ENCODE measurements around the gene RHOV.
A peak's percentile ranks its signal among the peaks of the same experiment; 100 is the strongest.

The RHOV gene

GRCh38 chr15:40899536-40900207, 25.6 kb upstream of the RHOV start:
- no peak for TF ChIP-seq JUND (IDR thresholded peaks at IDR 0.05; ENCODE audit: low read depth)
- in situ Hi-C loops (cut with HindIII; ENCODE audit: low pct_unique_long_range_greater_than_20kb, low sequenced_read_pairs), result no loop called here
- no peak for DNase-seq (ENCODE audit: low read depth in 1 of 2, low spot score in 1 of 2)

GRCh38 chr15:40894681-40895448, 20.8 kb upstream of the RHOV start:
- in situ Hi-C loops (cut with HindIII; ENCODE audit: low pct_unique_long_range_greater_than_20kb, low sequenced_read_pairs), result no loop called here
- TF ChIP-seq JUND (IDR thresholded peaks at IDR 0.05; ENCODE audit: low read depth), result no peak
- peak in 1 of 2 experiments; percentile 71 for DNase-seq (ENCODE audit: low read depth in 1 of 2, low spot score in 1 of 2)

- no peak for TF ChIP-seq JUND (IDR thresholded peaks at IDR 0.05; ENCODE audit: low read depth)
- in situ Hi-C loops (cut with HindIII; ENCODE audit: low pct_unique_long_range_greater_than_20kb, low sequenced_read_pairs), result no loop called here
- peak; percentile 83 to 98 for DNase-seq (ENCODE audit: low read depth in 1 of 2, low spot score in 1 of 2)
Observed at GRCh38 chr15:40893733-40894680, 20.0 kb upstream of the RHOV start, which contains the start of gene VPS18. Gene VPS18, plus strand, starts transcription at chr15:40894450. Its CDS starts 319 bp downstream, at chr15:40894769.

- in situ Hi-C loops (cut with HindIII; ENCODE audit: low pct_unique_long_range_greater_than_20kb, low sequenced_read_pairs), result no loop called here
- DNase-seq (ENCODE audit: low read depth in 1 of 2, low spot score in 1 of 2), result no peak
- TF ChIP-seq JUND (IDR thresholded peaks at IDR 0.05; ENCODE audit: low read depth), result no peak
Observed at GRCh38 chr15:40893019-40893670, 19.1 kb upstream of the RHOV start.

- DNase-seq (ENCODE audit: low read depth in 1 of 2, low spot score in 1 of 2), result no peak
- in situ Hi-C loops (cut with HindIII; ENCODE audit: low pct_unique_long_range_greater_than_20kb, low sequenced_read_pairs), result no loop called here
- TF ChIP-seq JUND (IDR thresholded peaks at IDR 0.05; ENCODE audit: low read depth), result no peak
Observed at GRCh38 chr15:40892447-40893012, 18.5 kb upstream of the RHOV start.

- in situ Hi-C loops (cut with HindIII; ENCODE audit: low pct_unique_long_range_greater_than_20kb, low sequenced_read_pairs), result no loop called here
- no peak for TF ChIP-seq JUND (IDR thresholded peaks at IDR 0.05; ENCODE audit: low read depth)
- DNase-seq (ENCODE audit: low read depth in 1 of 2, low spot score in 1 of 2), result peak in 1 of 2 experiments; percentile 84
Observed at GRCh38 chr15:40891810-40892446, 17.9 kb upstream of the RHOV start.

GRCh38 chr15:40891138-40891537, 17.1 kb upstream of the RHOV start:
- no peak for DNase-seq (ENCODE audit: low read depth in 1 of 2, low spot score in 1 of 2)
- in situ Hi-C loops (cut with HindIII; ENCODE audit: low pct_unique_long_range_greater_than_20kb, low sequenced_read_pairs), result no loop called here

GRCh38 chr15:40889112-40889511, 15.1 kb upstream of the RHOV start:
- in situ Hi-C loops (cut with HindIII; ENCODE audit: low pct_unique_long_range_greater_than_20kb, low sequenced_read_pairs), result no loop called here
- DNase-seq (ENCODE audit: low read depth in 1 of 2, low spot score in 1 of 2), result no peak
- no peak for TF ChIP-seq JUND (IDR thresholded peaks at IDR 0.05; ENCODE audit: low read depth)

More at GRCh38 chr15:40891138-40891537, 17.1 kb upstream of the RHOV start:
- TF ChIP-seq JUND (IDR thresholded peaks at IDR 0.05; ENCODE audit: low read depth), result no peak

GRCh38 chr15:40886586-40886985, 12.6 kb upstream of the RHOV start:
- in situ Hi-C loops (cut with HindIII; ENCODE audit: low pct_unique_long_range_greater_than_20kb, low sequenced_read_pairs), result no loop called here
- TF ChIP-seq JUND (IDR thresholded peaks at IDR 0.05; ENCODE audit: low read depth), result no peak
- DNase-seq (ENCODE audit: low read depth in 1 of 2, low spot score in 1 of 2), result no peak

- no peak for DNase-seq (ENCODE audit: low read depth in 1 of 2, low spot score in 1 of 2)
- in situ Hi-C loops (cut with HindIII; ENCODE audit: low pct_unique_long_range_greater_than_20kb, low sequenced_read_pairs), result no loop called here
- no peak for TF ChIP-seq JUND (IDR thresholded peaks at IDR 0.05; ENCODE audit: low read depth)
Observed at GRCh38 chr15:40881351-40881750, 7.3 kb upstream of the RHOV start.

- in situ Hi-C loops (cut with HindIII; ENCODE audit: low pct_unique_long_range_greater_than_20kb, low sequenced_read_pairs), result no loop called here
- no peak for DNase-seq (ENCODE audit: low read depth in 1 of 2, low spot score in 1 of 2)
- TF ChIP-seq JUND (IDR thresholded peaks at IDR 0.05; ENCODE audit: low read depth), result no peak
Observed at GRCh38 chr15:40879609-40880008, 5.6 kb upstream of the RHOV start.

Data from T47D (cell line).